PFSK-1 (cell line): ENCODE results near the gene SLC38A3.

Experiments used
- FOXP2 ChIP-seq: optimal IDR thresholded peaks from 2 replicates; pipeline ENCODE3; 2011; ENCODE audit warnings: borderline replicate concordance, control low read depth, inconsistent platforms; ENCODE audit not compliant: insufficient read depth; ENCODE audit errors: extremely low read length, extremely low read depth
- POLR2AphosphoS5 ChIP-seq: IDR thresholded peaks from 2 replicates; pipeline ENCODE4 v1.6.1; 2012; ENCODE audit warnings: low read depth, mild to moderate bottlenecking, control low read depth, low read length, moderate library complexity
- REST ChIP-seq, 2 experiments: IDR thresholded peaks; 2 replicates each; pipeline versions ENCODE4 v1.6.1 to v1.8.0; 2011 to 2012; ENCODE audit warnings: low read depth in 2 of 2, low read length in 2 of 2, control low read depth in 1 of 2, inconsistent platforms in 1 of 2, mild to moderate bottlenecking in 1 of 2, moderate library complexity in 1 of 2; ENCODE audit not compliant: insufficient read depth in 1 of 2

GRCh38 chr3:50266836-50267235 lies 61.8 kb downstream of the SLC38A3 start:
- no peak for TF ChIP-seq FOXP2
- no peak for TF ChIP-seq POLR2AphosphoS5
- no peak for TF ChIP-seq REST (IDR thresholded peaks at IDR 0.05; ENCODE audit: insufficient read depth in 1 of 2, low read depth in 2 of 2, low read length in 2 of 2)
